Measurements from ENCODE around the gene NEMP1.
"Not testable (repeated sequence)": the region's sequence is repeated elsewhere in the genome, so short reads cannot be mapped to it uniquely, and the experiment has no call there.

Gene NEMP1

DNA sequence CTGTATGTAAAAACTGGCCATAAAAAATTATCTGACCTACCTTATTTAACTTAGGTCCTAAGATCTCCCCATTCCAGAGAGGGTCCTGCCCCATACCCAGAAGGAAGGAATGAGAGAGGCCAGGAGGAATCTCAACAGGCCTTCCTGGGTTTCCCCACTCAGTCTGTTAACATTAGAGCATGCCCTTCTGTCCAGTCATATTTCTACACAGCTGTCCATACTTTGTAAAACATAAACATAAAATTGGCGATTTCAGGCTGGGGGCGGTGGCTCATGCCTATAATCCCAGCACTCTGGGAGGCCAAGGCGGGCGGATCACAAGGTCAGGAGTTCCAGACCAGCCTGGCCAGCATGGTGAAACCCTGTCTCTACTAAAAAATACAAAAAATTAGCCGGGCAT is 56.3 kb downstream of the NEMP1 start:
- DNase-seq = not testable (repeated sequence)

DNA sequence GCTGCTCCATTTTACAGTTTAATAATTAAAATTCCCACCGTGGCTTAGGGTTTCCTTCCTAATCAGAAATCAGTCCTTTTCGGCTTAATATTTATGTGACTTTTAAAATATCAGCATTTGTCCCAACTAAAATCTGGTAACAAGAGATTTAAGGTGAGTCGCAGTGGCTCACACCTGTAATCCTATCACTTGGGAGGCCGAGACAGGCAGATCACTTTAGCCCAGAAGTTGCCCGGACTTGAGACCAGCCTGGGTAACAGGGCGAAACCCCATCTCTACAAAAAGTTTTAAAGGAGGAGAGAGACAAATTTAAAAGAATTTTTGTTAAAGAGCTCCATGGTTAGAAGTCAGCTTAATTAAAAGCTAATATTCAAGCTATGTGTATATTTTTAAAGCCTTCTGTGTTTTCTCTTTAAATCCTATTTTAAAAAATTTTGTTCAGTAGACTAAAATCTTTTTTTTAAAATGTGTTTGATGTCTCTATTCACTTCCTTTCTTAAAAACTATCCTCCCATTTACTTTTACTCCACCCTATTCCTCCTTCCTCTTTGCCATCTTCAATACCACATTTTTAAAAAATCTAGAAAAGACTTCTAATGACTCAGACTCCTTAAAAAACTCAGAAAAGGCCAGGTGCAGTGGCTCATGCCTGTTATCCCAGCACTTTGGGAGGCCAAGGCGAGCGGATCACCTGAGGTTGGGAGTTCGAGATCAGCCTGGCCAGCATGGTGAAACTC is 58.4 kb downstream of the NEMP1 start:
- no peak for DNase-seq

DNA sequence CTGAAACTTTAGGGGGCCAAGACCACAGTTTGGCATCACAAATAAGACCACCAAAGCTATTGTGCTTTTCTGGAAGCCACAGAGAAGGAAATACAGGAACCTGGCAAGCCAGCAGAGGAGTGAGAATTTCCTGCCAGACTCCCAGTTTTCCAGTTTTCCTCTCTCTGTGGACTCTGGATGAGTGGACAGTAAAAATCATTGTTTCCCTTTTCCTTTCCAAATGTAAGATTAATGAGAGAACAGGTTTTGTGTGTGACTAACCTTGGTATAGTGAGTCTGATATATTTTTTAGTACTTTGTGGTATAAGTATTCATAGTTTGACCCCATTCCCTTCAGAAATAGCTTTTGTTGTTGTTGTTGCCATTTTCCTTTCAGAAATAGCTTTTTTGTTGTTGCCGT is 59.7 kb downstream of the NEMP1 start:
- DNase-seq = no peak

DNA sequence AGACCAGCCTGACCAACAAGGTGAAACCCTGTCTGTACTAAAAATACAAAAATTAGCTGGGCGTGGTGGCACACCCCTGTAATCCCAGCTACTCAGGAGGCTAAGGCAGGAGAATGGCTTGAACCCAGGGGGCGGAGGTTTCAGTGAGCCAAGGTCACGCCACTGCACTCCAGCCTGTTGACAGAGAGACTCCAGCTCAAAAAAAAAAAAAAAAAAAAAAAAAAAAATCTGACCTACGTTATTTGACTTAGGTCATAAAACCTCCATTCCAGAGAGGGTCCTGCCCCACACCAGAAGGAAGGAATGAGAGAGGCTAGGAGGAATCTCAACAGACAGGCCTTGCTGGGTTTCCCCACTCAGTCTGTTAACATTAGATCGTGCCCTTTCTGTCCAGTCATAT is 60.2 kb downstream of the NEMP1 start:
- not testable (repeated sequence) for DNase-seq

DNA sequence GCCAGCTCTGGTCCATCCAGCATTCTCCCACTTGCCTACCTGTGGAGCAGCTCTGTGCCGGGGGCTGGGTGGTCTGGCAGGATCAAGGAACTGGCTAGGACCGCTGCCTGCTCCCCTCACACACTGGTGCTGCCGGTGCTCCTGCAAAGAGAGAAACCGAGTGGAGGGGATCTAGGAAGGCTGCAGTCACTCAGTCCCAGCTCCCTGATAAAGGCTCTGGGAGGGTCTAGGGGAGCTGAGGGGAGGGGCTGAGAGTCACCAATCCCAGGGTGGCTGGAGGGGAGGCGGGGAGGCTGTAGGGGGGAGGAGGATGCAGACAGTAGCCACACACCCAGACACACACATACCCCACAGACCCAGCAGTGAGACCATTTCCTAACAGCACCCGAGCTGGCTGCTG is 62.2 kb downstream of the NEMP1 start, which contains the start of gene TAC3:
TAC3 (minus strand) TSS at position 182 of the 400 bp plus-strand sequence. CDS start 732 bp downstream, outside the sequence.
- no peak for DNase-seq

DNA sequence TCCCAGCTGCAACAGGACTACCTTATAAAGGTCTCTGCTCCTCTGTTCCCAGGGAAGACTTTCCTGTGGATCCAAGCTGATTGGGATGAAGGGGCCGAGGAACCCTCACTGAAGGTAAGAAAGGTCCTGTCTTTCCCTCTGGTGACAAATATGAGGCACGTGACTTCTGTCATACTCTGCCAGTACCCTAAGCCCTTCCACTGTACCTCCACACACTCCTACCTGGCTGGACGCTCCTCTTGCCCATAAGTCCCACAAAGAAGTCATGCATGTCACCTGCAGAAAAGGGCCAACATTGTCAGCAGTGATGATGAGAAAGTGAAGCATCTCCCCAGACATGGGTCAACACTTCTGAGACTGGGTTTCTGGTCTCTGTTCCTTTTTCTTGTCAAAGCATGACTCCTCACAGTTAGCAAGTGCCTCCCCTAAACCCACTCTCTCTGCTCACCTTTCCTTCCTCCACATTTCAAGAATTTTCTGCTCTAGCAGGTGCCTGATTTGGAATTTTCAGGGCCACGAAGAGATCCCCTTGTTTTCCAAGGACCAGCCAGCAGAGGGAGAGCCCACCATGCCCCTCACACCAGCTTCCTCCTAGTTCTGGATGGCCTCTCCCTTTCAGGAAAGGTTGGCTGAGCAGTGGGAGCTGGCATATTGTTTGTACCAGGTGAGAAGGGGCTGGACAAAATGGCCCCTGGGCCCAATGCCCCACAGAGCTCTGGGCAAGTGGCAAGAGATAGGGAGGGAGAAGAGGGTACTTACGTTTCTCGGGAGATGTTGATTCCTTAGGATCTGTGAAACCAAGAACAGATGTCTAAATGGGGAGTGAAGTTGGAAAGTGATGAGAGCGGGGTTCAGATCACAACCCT is 65.8 kb downstream of the NEMP1 start:
- DNase-seq = no peak

DNA sequence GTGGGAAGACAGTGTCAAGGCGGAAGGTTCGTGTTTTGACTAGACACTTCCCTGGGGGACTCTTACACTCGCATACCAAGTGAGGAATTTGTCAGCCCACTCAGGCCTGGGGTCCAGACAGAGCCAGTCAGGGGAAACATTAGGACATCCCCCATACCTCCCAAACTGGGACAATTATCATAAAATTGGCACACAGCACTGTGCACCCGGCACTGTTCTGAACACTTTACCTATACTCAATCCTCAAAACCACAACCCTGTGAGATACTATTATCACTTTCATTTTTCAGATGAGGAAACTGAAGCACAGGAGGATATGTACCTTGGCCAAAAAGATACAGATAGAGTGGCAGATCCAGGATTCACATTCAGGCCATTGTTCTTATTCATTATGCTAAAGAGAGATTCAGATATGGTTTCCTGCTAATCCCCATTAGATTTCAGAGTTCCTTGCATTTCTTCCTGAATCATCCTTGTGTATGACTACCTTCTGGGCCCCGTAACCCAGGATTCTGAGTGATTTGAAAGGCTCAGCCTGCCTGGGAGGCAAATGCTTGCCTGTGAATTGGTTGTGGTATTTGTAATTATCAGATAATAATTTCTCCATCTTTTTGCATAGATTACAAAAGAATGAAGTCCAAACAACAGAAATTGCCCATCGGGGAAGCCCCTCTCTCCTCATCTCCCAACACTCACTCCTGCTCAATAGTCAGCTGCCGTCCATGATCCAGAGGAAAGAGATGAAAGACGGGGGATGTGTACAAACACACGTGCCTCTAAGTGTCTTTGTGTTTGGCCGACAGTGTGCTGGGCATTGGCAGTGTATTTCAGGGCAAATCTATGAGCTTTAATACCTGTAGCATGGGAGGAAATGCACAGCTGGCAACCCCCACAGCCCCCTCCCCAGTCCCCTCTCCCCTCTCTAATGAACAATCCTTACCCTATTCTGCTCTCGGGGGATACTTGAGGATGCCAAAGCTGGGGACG is 66.9 kb downstream of the NEMP1 start:
- DNase-seq = no peak

DNA sequence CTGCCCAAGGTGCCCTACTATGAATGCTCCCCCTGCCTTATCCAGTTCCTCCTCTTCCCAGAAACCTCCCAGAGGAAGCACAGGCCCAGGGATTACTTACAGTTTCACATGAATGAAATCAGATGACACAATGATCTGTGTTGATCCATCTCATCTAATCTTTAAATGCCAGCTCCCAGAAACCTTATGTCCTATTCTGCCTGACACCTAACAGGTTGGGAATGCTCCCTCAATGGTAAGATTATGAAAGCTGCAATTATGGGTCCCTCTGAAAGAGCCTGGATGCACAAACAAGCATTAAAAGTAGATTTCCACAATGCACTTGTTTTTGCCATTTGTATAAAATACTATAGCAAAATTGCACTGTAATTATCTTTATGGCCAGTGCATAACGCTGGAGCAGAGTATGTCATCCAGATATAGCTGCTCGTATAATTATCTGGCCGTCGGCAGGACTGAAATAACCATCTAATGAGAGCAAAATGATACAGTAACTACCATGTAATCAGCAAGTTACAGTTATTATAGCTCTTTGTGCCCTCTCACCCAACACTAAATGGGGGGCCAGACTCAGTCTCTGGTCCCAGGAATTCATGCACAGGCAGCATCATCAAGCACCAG is 67.9 kb downstream of the NEMP1 start:
- DNase-seq = no peak

DNA sequence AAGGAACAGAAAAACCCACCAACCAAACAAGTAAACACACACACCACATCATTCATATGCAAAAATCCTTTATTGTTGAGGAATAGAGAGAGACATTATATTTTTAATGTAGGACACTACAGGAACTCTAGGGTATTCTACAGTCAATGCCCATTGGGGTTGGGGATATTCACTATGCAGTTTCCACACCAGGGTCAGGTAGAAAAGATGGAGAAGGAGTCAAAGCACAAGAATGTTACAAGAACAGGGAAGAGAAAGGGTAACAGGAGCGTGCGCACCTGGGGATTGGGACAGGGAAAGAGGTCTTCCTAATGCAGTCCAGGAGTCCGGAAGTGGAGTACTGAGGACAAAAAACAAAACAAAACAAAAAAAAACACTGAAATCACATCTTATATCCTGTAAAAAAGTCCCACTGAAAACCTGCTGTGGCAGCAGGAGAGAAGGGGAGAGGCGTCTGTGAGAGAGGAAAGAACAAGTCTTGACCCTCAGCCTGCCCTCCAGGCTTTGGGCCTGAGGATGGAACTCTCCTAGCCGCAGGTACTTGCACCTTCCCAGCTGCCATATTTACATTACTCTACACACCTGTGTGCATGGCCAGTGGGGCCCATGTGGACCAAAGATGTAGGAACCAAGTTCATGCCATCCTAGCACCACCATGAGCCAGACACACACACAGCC is 68.5 kb downstream of the NEMP1 start:
- DNase-seq = no peak

DNA sequence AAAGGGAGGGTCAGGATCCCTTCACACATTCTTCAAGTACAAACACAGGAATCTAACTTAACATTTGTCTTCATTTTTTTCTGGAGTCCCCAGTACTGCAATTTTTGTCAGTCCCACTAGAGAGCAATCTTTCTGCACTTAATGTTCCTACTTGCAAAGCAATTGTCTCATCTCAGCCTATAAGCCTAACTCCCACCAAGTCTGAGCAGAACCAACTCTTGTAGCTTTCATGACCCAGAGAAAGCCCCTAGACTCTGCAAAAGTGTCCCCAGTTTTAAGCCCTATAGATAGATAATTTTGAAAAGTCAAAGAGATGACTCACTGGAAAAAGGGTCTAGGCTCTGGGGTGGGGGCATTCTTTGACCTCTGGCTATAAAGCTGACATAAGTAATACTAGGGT is 70.4 kb downstream of the NEMP1 start:
- DNase-seq = no peak

DNA sequence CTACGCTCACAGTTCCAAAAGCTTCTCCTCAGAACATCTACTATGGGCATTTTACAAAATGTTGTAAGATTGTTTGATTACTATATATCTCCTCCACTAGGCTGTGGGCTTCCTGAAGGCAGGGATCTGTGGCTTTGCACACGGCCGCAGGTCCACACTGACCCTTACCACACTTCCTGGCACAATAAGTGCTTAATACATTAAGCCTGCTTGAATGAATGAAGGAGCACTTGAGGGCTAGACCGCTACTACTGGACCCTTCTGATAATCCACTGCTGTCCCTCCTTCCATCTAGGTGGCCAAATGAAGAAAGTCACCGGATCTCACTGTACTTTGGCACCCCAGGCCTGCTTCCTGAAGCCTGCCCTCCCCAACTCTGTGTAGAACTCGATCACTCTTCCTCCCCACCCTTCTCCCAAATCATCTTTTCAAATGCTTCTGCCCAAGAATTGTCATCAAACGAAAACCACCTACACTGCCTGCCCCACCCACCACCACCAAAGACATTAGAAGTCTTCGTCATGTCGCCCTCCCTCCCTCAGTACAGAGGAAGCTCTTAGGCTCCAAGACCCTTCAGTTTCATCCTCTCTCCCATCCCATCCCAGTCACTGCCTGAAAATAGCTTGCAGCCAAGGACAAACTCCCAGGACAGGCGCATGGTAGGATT is 71.6 kb downstream of the NEMP1 start:
- DNase-seq = no peak

DNA sequence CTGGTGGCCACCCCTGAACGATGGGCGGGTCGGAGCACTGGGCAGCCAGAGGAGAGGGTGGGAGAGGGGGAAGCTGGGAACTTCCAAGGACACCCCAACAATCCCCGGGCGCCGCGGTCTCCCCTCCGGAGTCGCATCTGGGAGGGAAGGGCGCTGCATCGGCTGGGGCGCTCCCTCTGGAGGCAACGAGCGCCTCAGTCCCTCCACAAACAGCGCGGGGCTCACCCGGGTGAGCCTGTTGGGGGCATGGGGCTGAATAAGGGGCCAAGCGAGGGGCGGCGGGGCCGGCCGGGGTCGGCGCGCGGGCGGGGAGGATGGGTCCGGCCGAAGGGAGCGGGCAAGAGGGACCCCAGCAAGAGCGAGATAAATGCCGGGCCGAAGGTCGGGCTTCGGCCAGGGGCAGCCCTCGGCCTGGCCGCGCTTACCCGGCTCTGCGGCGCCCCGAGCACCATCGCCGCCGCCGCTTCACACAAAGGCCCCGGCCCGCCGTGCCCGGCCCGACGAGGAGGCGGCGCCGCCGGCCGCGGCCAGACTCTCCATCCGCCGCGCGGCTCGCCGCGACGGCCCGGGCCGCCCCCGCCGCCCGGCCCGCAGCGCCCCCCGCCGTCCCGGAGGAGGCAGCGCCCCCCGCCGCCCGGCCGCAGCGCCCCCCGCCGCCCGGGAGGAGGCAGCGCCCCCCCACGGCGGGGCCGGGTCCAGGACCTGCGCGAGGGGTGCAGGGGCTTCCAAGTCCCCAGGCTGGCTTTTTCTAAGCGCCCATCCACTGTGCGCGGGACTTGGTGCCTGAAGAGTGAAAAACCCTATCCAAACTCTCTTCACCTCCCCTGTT is 72.4 kb downstream of the NEMP1 start, which contains the start of gene ZBTB39:
ZBTB39 (minus strand) TSS at position 567 of the 829 bp plus-strand sequence. CDS start 1,629 bp downstream, outside the sequence.
- DNase-seq = peak in 12 of 14 donors; percentile 19 to 82 (median 40)
